ENCODE measurements around the gene BTBD16. TPM values are rescaled to one million over a fixed set of nuclear protein-coding genes. Genes with fewer than 3 reads are reported as not detected.

Gene BTBD16
- total RNA-seq, 1 experiment from 2014 or later: not detected

DNA sequence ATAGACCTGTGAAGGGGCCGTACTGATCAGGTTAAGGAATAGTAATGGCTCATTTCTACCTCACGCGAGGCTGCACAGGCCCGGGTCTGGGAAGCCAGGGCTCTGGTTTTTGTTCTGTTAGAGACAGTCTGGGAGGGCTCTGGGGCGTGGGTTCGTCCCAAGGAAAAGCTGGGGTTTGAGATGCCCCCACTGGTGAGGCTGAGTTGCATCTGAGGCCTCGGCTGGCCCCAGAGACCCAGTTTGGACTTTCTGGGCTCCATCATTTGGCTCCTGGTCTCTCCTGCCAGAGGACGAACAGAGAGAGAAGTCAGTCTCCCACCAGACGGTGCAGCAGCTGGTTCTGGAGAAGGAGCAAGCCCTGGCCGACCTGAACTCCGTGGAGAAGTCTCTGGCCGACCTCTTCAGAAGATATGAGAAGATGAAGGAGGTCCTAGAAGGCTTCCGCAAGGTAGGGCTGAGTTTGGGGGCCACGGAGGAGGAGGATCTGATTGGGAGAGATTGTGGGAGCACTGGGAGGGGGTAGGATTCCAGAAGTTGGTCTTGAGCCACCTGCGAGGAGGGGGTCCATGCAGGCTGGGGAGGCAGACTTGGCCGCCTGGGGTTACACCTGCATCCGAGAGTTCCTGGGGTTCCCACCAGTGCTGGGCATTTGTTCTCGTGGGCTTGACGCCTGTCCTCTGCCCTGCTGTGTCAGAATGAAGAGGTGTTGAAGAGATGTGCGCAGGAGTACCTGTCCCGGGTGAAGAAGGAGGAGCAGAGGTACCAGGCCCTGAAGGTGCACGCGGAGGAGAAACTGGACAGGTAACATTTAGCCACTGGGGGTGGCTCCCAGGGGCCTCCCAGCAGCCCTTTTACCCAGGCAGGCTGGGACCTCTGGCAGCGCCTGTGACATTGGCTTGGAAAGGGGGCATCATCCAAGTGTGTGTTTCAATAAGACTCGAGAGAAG is 22.5 kb upstream of the BTBD16 start:
- DNase-seq (ENCODE audit: low spot score): no peak

DNA sequence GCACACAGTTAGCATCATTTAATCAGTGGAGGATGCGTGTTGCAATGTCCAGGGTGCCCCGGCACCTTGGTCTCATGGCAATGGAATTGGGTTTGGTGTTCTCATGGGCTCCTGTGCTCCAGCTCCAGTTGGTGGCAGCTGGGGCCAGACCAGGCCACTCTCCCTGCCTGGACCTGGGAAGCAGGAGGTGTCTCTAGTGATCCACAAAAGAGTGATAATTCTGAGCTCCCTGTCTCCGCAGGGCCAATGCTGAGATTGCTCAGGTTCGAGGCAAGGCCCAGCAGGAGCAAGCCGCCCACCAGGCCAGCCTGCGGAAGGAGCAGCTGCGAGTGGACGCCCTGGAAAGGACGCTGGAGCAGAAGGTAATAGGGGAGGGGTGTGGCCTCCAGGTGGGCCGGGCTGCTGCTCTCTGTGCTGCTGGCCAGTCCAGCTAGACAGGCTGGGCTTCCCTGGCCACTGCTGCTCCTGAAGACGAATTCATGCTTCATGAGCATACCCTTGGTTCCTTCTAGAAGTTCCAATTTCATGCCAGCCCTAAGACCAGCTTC is 21.7 kb upstream of the BTBD16 start:
- DNase-seq (ENCODE audit: low spot score): no peak

DNA sequence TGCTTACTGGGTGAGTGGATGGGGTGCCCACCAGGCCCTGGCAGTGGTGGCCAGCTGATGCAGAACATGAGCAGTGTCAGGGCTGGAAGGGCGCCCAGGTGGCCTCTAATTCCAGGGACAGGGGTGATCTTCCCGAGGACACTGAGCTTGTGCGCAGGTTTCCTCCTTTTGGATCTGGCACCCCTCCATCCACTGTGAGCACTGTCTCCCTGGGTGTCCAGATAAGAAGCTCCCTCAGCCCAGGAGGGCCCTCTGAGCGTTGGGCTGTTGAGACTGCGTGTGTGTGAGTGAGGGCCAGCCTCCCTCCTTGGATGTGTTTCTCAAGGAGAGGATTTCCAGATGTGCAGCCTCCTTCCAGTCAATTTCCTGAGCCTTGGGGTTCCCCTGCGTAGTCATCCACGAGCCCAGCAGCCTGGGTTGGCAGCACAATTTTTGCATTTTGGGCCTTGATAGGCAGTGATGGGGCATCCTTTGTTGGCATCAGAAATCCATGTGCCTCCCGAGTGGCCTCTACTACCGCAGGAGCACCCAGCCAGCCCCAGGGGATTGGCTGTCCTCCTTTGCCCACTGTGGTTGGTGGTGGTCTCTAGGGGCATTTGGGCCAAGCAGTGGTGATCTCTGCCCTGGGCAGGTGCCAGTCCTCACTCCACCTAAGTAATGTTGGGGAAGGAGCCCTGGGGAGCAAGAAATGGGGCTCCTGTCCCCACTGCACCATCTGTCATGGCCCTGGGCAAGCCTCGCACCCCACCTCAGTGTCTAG is 20.9 kb upstream of the BTBD16 start:
- DNase-seq (ENCODE audit: low spot score): no peak

DNA sequence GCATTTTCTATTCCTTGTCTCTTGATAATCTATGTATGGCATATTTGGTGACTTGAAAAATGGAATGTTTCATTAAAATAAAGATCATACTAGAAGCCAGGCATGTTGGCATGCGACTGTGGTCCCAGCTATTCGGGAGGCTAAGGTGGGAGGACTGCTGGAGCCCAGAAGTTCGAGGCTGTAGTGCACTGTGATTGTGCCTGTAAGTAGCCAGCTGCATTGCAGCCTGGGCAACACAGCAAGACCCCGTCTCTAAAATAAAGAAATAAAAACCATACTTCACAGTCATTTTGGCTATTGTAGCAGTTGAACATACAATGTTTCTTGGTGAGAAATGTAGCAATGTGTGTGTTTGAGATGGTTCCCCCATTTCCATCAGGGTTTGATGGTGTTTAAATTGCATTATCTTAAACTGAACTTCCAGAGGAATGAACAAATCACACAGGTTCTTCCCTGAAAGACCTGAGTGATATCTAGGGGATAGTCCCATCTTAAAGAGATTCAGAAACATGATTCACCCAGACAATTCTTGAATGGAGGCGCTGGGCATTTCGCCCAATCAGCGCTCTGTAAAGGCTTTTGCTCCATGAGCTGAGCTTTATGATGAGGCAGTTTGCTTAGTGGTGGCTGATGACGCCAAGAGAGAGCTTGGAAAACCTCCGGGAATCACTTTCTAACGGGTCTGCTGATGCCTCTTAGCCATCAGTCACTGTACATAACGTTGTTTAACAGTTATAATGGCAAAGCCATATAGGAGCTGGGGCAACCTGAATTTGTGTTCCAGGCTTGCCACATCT is 19.4 kb upstream of the BTBD16 start:
- no peak for DNase-seq (ENCODE audit: low spot score)

DNA sequence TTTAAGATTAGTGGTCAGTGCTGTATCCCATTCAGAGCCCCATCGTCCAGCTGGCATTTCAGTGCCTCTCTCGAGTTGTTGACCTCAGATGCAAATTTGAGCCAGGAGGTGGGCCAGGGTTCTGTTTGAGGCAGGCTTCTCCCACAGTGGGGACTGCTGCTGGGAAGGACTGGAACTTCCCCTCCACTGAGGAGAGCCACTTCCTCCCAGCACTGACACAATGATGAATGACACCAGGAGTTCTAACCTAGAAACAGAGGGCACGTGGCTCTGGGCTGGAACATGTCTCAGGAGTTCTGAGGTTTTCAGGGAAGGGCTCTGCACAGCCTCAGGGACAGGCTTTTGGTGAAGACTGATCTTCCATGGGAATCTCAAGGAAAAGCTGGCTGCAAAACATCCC is 18.3 kb upstream of the BTBD16 start:
- DNase-seq (ENCODE audit: low spot score): no peak

DNA sequence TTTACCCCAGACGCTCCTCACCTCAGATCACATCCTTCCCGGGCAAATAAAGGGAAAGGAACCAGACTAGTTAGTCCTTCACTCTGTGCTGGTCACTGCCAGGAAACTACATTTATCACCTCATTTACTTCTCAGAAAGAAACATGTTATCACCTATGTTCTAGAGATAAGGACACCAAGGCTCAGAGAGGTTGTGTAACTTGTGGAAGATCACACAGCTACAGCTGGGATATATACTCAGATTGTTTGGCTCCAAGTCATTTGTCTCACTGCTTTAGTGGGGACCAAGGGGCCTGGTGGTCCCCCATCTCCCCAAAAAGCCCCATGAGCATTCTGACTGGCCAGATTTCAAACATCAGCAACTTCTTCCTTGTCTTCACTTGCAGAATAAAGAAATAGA is 17.5 kb upstream of the BTBD16 start:
- no peak for DNase-seq (ENCODE audit: low spot score)

DNA sequence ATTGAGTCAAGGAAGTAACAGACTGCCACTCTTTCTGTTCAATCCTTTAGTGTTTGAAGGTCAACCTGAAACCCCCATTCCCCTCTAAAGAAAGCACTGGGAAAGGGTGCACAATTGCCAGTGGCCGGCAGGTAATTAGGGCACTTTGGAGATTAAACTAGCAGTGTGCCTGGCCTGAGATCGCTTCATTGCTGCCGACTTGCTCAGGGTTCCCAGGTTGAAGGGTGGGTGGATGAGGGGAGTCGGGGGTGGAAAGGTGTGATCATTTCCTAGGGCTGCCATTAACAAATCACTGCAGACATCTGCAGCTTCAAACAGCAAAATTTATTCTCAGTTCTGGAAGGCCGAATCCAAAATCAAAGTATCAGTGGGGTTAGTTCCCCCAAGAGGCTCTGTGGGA is 16.3 kb upstream of the BTBD16 start:
- DNase-seq (ENCODE audit: low spot score): no peak

DNA sequence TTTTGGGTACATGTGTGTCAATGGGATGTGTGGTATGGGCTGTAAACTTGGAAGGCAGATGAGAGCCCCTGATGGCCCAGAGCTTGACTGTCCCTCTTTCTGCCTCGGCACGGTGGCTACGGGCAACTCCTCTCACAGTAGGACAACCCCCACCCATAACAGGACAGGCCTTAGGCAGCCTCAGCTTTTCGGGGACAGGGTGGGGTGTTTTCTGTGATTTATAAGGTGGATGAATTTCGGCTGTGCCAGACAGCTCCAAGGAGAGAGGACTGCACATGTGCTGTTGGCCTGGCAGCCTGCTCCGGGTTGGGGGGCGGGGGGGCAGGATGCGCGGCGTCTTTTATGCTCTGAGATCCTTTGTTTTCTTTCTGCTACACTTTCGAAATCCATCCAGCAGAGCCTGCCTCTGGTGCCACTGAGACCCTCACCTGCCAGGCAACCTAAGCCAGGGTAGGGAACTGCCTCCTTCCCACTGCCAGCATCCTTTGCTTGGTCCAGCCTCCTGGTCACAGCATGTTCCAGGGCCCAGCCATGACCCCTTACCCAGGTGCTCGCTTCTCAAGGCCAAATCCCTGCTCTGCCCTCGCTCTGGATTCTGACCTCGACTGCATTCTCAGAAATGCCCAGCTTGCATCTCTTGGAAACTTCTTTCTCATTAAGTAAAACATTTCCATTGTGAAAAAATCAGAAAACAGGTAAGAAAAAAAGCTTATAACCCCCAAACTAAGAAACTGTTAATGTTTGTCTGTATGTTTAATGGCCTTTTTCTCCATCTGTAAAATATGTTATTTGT is 15.4 kb upstream of the BTBD16 start:
- no peak for DNase-seq (ENCODE audit: low spot score)

DNA sequence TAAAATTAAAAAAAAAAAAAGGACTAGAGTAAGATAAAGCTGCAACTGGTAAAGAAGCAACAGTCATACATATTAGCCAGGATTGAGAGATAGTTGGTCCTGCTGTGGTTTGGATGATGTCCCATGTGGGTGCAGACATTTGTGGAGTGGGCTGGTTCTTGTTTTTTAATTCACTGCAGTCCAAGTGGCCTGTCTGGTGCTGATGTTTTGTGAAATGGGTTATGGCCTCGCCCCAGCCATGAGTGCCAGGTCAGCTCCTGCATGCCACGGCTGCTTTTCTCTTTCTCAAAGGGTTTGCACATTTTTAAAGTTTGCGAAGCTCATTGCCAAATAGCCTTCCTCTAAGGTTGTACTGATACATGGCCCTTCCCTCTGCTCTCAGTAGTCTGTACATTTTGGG is 14.1 kb upstream of the BTBD16 start:
- DNase-seq (ENCODE audit: low spot score): no peak

DNA sequence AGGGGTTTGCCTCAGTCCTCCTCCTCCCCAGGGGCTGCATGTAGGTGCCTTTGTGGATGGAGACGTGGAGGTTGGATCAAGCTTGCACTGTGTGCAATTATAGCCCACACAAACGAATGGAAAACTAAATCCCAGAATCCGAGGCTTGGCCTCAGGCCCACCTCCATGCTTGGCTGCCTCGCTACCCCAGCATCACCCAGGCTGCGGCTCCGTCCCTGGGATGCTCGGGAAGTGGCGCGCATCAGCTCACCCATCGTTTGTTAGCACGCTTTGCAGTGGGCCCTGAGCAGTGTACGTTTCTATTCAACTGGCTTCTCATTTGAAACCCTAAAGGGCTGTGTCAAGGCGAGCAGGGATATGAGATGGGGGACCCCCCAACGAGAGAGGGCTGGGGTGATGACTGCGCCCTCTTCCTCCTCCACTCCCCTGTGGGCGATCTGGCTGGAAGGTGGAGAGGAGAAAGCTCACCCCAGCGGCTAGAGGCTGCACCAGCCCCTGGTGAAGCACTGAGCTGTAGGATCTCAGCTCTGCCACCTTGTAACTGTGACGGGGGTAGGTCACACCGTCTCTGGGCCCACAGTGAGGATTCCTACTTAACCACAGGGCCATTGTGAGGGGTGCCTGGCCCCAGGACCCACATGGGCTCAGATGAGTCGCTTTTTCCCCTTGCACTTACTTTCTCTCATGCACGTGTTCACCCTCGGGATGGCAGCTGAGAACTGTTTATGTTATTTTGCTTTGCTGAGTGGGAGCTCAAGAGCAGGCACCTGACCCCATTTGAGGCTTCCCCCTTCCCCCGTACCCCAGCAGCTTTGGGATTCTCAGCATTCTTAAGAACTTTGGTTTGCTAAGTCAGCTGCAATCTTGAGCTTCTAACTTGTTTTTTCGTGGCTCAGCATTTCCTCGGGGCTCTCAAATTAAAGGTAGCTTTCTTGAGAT is 12.7 kb upstream of the BTBD16 start:
- DNase-seq (ENCODE audit: low spot score): peak; percentile 25

DNA sequence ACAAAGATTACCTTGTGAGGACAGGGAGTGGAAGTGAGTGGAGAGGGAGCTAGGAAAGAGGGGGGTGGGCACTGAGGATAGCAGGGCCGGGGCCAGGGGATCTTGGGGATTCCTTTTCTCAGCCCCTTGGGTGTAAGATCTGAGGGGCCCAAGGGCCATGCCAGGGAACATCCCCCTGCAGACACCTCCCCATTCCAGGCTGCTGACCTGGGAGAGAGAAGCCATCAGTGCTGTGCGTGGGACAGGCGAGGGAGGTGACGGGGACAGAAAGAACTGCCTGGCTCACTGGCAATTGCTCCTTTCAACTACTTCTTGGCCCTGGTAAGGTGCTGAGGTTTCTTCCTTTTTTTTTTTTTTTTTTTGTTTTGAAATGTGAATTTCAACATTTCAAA is 12.0 kb upstream of the BTBD16 start:
- no peak for DNase-seq (ENCODE audit: low spot score)

DNA sequence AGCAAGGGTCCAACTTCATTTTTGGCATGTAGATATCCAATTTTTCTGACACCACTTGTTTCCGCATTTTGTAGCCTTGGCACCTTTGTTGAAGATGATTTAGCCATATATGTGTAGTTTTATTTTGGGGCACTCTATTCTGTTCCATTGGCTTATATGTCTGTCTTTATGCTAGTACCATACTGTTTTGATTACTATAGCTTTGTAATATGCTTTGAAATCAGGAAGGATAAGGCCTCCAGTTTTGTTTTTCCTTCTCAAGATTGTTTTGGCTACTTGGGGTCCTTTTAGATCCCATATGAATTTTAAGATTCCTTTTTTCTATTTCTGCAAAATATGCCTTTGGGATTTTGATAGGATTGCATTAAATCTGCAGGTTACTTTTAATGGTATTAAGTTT is 9.5 kb upstream of the BTBD16 start:
- no peak for DNase-seq (ENCODE audit: low spot score)

DNA sequence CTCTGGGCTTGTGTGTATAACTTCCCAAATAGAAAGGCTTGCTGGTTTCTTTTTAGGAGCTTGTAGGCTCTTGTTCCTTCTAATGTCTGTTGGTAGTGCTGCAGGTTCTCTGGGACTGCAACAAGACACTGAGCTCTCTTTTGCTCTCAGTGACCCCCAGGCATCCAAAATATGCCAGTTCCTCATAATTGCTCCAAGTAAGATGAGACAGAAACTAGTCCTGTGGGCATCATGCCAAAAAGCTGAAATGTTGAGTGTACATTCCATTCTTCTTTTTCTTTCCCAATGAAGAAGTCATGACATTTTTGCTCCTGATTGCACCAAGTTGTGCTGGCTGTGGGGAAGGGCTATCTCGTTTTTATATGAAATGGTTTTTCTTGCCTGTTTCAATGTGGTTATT is 7.1 kb upstream of the BTBD16 start:
- peak; percentile 21 for DNase-seq (ENCODE audit: low spot score)

DNA sequence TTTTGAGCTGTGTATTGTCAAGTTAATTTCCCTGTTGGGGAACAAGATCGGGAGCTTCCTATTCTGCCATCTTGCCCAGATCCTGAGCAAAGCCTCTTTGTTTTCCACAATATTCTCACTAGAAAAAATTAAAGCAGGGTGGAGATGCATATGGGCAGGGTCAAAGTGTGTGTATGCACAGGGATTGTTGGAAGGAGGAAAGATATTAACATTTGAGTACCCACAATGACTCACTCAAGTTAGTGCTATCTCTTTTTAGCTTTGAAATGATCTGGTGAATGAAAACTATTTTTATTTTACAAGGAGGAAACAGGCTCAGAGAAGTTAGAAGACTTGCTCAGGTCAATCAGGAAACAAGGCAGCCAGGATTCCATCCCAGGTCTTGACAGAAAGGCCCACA is 6.7 kb upstream of the BTBD16 start:
- no peak for DNase-seq (ENCODE audit: low spot score)

DNA sequence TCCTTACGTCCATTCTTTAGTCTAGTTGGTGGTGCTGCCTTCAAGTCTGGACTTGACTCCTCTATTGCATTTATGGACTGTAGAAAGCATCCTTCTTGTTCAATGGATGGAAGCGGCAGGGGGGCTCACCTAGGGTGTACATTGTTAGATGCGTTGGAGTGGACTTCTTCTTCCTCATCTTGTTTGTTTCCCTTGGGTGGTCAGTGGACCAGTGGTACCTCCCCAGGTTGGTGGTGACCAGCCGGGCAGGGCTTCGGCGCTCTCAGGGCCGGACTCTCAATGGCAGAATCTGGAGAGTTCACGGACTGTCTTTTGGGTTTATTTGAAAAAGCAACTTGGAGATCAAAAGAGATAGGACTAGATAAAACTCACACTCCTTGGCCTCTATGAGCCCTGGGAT is 6.2 kb upstream of the BTBD16 start:
- DNase-seq (ENCODE audit: low spot score): no peak

DNA sequence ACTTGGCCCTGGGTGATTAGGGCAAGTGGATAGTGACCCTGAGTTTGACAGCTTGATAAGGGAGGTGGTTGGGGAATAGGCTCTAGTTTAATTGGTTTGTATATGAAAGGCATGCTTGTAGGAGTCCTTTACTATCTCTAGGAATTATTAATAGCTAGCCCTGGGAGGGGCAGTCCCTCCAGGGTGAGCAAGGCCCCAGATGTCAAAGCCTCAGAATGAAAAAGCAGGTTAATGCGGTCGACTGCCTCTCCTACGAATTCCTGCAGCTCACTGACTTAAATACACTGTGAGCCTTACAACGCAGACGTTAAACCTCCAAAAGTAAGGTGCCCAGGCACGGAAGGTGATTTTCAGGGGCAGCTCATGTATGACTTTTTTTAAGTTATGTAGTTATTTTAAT is 5.2 kb upstream of the BTBD16 start:
- no peak for DNase-seq (ENCODE audit: low spot score)

DNA sequence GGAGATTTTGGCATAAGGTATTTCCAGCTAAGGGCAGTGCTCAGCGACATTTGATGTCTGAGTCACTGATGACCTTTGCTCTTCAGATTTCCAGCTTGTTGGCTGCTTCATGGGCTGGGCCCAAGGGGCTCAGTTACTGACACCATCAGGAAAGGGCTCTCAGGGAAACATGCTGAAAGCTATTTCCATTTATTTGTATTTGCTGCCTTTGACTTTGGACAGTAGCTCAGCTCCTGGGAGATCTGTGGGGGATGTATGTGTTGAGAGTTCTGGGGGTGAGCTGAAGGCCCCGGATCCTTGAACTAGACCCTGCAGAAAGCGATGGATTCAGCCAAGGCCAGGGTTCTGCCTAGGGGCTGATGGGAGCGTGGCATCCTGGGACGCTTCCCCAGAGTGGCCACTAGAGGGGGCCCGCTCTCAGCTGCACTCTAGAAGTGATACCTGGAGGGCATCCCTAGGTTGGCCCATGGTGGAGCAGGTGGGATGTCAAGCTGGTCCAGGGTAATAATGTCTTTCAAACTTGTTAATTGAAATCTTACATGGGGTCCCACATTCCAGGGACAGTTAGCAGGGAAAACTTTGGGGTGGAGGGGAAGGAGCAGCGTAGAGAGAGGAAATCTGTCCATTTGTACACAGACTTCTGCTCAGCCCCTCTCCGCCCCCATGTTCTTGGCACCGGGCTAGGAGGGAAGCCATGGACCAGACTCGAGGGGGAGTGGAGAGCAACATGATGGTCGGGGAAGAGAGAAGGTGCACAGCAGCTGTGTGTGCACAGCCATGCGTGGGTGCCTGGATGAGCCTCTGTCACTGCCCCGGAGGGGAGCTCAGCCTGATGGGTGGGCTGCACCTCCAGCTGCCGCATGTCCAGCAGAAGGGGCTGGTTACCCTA is 3.0 kb upstream of the BTBD16 start:
- DNase-seq (ENCODE audit: low spot score): peak; percentile 22

DNA sequence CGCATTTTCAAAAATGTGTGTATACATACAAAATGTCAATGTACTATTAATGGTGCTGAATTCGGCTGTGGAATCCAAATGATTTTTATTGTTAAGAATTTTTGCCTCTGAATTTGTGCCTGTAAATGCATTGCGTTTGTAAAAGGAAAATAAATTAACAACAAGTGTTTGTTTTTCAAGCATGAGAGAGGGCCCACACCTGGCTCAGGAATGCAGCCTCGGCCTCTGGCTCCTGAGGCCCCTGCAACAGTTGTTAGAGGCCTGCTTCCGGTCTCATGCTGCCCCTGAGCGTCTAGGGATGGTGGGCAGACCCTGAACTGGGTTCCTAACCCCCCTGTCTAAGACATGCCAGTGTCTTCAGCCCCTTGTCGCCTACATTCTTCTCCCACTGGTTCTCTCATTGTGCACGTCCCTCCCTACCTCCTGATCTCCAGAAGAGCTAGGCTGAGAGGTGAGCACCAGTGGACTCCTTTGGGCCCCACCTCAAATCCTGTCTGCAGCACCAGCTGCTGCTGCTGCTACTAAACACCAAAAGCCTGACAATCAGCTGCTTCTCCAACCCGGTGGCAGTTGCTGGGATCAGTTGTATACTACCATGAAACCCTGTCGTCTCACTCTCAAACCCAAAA is 1.9 kb upstream of the BTBD16 start:
- DNase-seq (ENCODE audit: low spot score): no peak
